HG03175 (cell line): ENCODE measurements around the gene LPAR2.

ENCODE experiments used
- ATAC-seq: cut with Tn5 transposase; IDR thresholded peaks from one replicate; pipeline ENCODE4 v1.9.1; 2021; ENCODE audit warnings: mild to moderate bottlenecking, moderate library complexity; ENCODE audit not compliant: unreplicated experiment

Gene LPAR2

GRCh38 chr19:19602136-19602712 lies 25.8 kb downstream of the LPAR2 start:
- no peak for ATAC-seq

GRCh38 chr19:19600793-19601330 lies 27.2 kb downstream of the LPAR2 start:
- ATAC-seq = no peak

GRCh38 chr19:19598728-19599451 lies 29.1 kb downstream of the LPAR2 start:
- ATAC-seq = peak; percentile 43

DNA sequence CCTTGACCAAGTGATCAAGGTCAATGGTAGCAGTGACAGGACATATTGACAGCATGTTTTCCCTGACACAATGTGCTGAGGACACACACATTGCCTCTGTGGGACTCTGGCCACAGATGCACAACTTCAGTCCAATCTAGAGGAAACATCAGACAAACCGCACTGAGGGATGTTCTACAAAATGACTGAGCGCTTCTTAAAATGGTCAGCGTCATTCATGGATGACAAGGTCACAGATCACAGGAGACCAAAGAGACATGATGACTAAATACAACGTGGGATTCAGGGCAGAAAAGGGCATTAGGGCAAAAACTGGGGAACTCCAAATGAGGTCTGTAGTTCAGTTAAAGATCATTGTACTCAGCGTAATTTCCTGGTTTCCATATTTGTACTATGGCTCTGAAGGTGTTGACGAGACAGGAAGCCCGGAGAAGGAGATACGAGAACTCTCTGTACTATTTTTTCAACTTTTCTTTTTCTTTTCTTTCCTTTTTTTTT lies 30.2 kb downstream of the LPAR2 start:
- peak; percentile 59 for ATAC-seq

DNA sequence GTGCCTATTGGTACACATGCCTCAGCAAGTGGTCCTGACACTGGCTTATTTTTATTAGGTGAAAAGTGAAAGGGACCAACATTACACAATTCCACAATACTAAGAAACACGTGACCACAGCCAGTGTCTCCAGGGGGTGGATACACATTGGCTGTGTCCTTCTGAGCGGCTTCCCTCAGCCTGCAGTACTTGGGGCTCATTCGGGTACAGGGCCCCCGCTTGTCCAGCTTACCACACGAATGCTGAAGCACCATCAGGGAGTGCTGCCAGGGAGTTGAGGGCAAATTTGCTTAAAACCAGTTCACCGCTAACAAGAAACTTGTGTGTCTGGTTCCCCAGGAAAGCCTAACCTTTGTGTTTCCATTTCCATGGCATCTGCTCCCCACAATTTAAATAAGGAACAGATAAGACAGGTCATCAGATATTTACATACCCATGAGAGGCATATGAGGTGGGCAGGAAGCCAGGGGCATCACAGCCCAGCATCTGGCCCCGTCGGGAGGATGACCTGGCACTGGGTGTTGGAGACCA lies 32.8 kb downstream of the LPAR2 start:
- no peak for ATAC-seq

DNA sequence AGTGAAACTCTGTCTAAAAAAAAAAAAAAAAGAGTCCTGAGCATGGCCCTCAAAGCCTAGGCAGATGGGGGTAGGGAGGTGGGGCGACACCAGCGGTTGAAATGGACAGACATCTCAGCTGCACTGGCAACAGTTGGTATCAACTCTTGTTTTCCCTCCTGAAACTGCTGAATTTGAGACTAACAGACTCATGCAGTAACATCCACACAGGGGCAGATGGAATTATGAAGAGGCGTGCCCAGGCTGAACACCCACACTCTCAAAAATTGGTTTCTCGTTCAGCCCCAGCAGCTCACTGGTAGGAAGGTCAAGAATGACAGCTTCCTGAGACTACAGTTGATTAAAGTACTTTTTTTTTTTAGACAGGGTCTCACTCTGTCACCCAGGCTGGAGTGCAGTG lies 33.6 kb downstream of the LPAR2 start:
- no peak for ATAC-seq

DNA sequence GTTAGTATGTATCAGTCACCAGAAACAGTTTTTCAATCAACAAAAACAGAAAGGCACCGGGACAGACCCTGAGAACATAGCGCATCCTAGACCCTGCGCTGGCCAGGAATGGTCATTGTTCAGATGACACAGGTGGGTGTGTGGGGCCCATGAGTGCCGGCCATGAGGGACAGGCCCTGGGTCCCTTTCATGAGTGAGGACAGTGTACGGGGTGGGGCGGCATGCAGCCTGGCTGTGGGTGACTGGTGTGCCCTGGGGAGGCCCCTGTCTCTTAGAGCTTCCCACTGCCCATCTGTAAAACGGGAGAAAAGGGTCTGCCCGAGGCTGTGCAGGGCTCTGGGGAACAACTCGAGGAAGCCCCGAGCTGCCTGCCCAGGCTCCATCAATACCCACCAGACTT lies 35.3 kb downstream of the LPAR2 start:
- ATAC-seq = no peak

DNA sequence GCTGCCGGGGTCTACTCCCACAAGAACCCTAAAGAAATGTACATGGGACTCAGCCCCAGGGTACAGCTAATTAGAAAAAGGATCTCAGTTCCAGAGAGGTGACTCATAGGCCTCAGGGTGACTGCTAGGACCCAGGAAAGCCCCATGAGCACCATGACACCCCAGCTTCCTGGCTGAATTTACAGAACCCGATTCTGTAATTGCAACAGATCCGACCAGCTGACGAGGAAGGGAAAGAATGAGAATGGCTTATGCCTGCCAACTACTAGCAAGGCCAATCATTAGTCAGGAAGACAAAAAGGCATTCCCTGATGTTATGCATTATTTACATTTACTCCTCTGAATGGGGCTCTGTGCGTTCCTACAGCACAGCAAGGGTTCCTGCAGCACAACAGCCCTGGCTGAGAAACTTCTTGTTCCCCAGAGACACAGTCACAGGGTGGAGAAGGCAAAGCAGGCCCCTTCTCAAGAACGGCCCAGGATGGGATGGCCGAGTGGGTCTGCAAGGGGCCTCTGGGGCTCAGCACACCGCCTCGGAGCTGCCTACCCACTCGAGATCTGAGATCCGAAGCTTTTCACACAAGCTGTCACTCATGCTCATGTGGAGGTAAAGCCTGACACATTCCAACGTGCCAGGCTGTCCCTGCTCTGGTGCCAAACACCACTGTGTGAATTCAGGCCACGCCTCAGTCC lies 36.7 kb downstream of the LPAR2 start:
- ATAC-seq = peak; percentile 79

DNA sequence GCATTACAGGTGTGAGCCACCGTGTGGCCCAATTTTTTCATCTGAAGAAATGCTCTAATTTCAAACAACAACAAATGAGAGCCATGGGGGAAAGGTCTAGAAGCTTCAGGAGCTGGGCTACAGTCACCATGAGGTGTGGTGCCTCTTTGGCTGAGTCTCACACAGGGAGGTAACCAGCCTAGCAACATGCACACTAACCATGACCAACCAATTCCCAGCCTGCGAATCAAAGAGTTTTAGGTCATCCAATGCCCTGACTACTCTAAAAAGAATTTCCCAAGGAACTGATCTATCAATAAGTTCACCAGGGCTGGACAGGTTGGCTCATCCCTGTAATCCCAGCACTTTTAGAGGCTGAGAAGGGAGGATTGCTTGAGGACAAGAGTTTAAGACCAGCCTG lies 39.5 kb downstream of the LPAR2 start:
- no peak for ATAC-seq

- ATAC-seq = no peak
These were observed 40.2 kb downstream of the LPAR2 start for GRCh38 chr19:19587771-19588170.

GRCh38 chr19:19584356-19584755 lies 43.7 kb downstream of the LPAR2 start:
- no peak for ATAC-seq

GRCh38 chr19:19582471-19582870 lies 45.5 kb downstream of the LPAR2 start:
- no peak for ATAC-seq

GRCh38 chr19:19581391-19581790 lies 46.6 kb downstream of the LPAR2 start:
- ATAC-seq = no peak

- ATAC-seq = no peak
These were observed 47.6 kb downstream of the LPAR2 start for GRCh38 chr19:19580418-19580817.

DNA sequence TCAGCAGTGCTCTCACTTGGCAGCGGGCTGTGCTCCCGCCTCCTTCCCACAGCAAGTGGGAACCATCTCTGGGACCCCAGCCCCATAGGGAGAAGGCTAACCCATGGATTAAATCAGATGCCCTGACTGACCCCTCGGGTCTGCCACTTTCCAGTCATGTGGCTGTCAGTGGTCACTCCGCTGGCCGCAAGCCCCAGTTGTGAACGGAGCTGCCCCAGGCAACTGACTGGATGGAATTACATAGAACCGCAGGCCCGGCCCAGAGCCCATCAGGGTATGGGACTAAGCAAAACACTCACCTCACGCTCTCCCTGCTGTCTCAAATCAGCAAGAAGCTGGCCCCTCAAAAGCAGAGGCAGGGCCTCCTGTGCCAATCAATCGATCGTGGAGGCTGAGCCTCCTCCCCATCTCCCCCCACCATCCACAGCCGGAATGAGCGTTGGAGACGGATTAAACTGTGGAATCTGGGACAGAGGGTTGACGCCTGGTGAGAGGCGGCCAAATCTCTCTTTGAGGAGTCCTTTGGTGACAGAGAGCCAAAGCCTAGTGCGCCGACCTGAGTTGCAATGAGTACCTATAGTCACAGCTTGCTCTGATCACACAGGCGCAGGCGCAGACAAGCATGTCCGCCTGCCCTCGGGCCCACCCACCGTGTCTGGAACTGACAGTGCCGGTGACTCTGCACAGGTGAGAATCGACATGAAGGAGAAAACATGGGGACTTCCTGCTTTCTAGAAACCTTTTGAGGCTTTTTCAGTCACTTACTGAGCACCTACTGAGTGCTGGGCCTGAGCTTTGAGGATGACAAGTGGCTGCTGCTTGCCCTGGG lies 48.3 kb downstream of the LPAR2 start:
- no peak for ATAC-seq

DNA sequence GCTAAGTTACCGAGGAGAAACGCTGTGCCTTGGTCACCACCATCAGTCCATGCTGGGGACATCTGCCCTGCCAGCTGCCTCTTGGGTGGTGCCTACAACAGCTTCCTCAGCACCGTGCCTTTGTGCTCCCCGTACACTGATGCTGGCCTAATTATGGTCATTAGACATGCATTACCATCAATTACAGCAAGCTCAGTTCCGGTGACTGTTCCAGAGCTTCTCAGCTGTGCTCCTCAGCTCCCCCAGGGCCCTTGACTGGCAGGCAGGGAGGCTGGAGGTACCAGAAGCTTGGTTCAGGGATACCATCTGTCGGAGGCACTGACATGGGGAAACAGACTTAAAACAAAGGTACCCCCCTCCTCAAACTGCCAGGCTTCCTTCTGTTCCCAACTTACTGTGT lies 49.8 kb downstream of the LPAR2 start:
- ATAC-seq = no peak

DNA sequence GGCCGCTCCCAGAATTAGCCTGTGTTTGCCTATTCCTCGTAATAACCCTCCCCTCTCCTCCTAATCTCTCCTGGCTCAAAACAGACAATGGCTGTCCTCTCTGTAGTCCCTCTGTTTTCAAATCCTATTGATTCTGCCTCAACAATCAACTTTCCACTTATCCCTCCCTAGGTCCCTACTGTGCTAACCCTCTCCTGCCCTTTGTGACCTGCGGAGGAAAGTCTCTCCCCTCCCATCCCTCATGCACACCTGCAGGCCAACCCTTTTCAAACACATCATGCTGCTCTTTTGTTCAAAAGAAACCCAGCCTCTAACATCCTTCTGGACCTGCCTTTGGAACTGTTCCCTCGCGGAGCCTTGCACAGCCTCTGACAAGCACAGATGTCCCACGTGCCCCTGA lies 52.6 kb downstream of the LPAR2 start:
- no peak for ATAC-seq
